Measurements from ENCODE around the gene TMED9. TPM values are rescaled to one million over a fixed set of nuclear protein-coding genes. Genes with fewer than 3 reads are reported as not detected.

TMED9 gene
- total and polyA plus RNA-seq, 2 of the 4 experiments (the other 2 are of a cell fraction) = 123 to 357 TPM

DNA sequence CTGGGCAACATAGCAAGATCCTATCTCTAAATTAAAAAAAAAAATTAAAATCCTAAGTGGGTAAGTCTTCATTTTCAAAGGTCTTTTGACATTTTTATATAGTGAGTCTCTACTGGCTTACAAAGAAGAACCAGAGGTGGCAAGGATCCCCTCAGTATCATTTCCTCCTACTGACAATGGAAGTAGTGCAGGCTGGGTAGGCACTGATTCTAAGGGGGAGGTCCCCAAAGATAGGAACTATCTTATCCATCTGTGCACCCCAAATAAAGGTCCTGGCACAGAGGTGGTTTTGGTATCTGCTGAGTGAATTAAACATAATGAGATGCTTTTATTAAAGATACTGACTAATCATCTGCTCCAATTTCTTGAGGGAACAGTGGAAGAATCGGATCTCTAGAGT is 41.9 kb upstream of the TMED9 start:
- no peak overlapping the region for H2AFZ ChIP-seq (replicated peaks; ENCODE audit: low read length, poor library complexity)
- in situ Hi-C loops (cut with MboI; ENCODE audit: low sequenced_read_pairs) = no loop called here
- H3K9me3 ChIP-seq (ENCODE audit: control insufficient read depth, insufficient read depth, low read length) = no peaks in the 10 kb centered on the region
- intact Hi-C loops (cut with micrococcal nuclease) = no loop called here
- peaks cover 8 to 73% of the 10 kb centered on the region in 2 experiments for H3K79me1 ChIP-seq (ENCODE audit: low read depth in 1 of 2, low read length in 2 of 2)
- no peak for ATAC-seq (ENCODE audit: low read depth)
- H3K14ac ChIP-seq (replicated peaks; ENCODE audit: low read depth, low read length) = no peak overlapping the region
- TF ChIP-seq MAZ (IDR thresholded peaks at IDR 0.05; ENCODE audit: borderline replicate concordance, low read depth, low read length) (no peak), BHLHE40 (IDR thresholded peaks at IDR 0.05; ENCODE audit: low read depth, low read length) (no peak), USF2 (IDR thresholded peaks at IDR 0.05; ENCODE audit: low read depth, low read length) (no peak), FOS (IDR thresholded peaks at IDR 0.05; ENCODE audit: low read depth, low read length) (no peak), MAFK (IDR thresholded peaks at IDR 0.05; ENCODE audit: low read depth, low read length) (no peak), SMC3 (IDR thresholded peaks at IDR 0.05; ENCODE audit: low read depth, low read length) (no peak), MXI1 (IDR thresholded peaks at IDR 0.05; ENCODE audit: borderline replicate concordance, low read depth, low read length) (no peak), ELK1 (IDR thresholded peaks at IDR 0.05; ENCODE audit: borderline replicate concordance, low read depth, low read length) (no peak), CEBPB (IDR thresholded peaks at IDR 0.05; ENCODE audit: low read depth, low read length) (no peak), RAD21 (IDR thresholded peaks at IDR 0.05; ENCODE audit: low read length) (no peak), CHD1 (IDR thresholded peaks at IDR 0.05; ENCODE audit: low read depth, low read length) (no peak), POLR2A (IDR thresholded peaks at IDR 0.05; ENCODE audit: low read depth, low read length) (no peak), RFX5 (IDR thresholded peaks at IDR 0.05; ENCODE audit: low read depth, low read length) (no peak), NFE2L2 (IDR thresholded peaks at IDR 0.05; ENCODE audit: low read depth, low read length) (no peak)
- TF ChIP-seq, protein P1, sequence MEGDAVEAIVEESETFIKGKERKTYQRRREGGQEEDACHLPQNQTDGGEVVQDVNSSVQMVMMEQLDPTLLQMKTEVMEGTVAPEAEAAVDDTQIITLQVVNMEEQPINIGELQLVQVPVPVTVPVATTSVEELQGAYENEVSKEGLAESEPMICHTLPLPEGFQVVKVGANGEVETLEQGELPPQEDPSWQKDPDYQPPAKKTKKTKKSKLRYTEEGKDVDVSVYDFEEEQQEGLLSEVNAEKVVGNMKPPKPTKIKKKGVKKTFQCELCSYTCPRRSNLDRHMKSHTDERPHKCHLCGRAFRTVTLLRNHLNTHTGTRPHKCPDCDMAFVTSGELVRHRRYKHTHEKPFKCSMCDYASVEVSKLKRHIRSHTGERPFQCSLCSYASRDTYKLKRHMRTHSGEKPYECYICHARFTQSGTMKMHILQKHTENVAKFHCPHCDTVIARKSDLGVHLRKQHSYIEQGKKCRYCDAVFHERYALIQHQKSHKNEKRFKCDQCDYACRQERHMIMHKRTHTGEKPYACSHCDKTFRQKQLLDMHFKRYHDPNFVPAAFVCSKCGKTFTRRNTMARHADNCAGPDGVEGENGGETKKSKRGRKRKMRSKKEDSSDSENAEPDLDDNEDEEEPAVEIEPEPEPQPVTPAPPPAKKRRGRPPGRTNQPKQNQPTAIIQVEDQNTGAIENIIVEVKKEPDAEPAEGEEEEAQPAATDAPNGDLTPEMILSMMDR (conservative IDR thresholded peaks at IDR 0.05; ENCODE audit: low read depth, low read length) = no peak
- no peak overlapping the region for H4K5ac ChIP-seq (ENCODE audit: low read depth, low read length)
- no CpG with 5 or more reads among the region's 1 CpG for WGBS, 2 experiments (ENCODE audit: extremely low coverage in 2 of 2, insufficient read length in 1 of 2)
- peaks cover 30% of the 10 kb centered on the region for H3K9me1 ChIP-seq (ENCODE audit: insufficient read depth, low read length)
- no peak overlapping the region for H3K18ac ChIP-seq (ENCODE audit: low read depth, low read length)
- H3K4ac ChIP-seq (ENCODE audit: low read depth, low read length) = no peak overlapping the region
- H3K4me2 ChIP-seq (ENCODE audit: low read depth, low read length) = no peak overlapping the region
- dilution Hi-C loops (cut with HindIII; ENCODE audit: low sequenced_read_pairs, unreplicated experiment) = no loop called here
- H3K27ac ChIP-seq (ENCODE audit: insufficient read depth, low read length) = no peak overlapping the region
- H4K91ac ChIP-seq (ENCODE audit: insufficient read depth, low read depth, low read length) = no peak overlapping the region
- H2BK5ac ChIP-seq (ENCODE audit: low read depth, low read length, poor library complexity, severe bottlenecking) = no peak overlapping the region
- no peak overlapping the region for H3K4me3 ChIP-seq (ENCODE audit: insufficient read depth, low read depth, low read length)
- BruUV-seq (replicated peaks) = no TSS peak
- H3K23ac ChIP-seq (ENCODE audit: low read depth, low read length) = no peak overlapping the region
- no peak overlapping the region for H3K9ac ChIP-seq (ENCODE audit: low read depth, low read length)
- H3K56ac ChIP-seq (ENCODE audit: extremely low read depth, insufficient read depth, low read length) = no peak overlapping the region
- no peak overlapping the region for H2BK20ac ChIP-seq (ENCODE audit: low read depth, low read length)
- POLR2A ChIA-PET (ENCODE audit: unreplicated experiment) = interaction anchor here (0.5 kb wide), 1 partner anchor 44 kb away, joined by 5 read pairs; no protein-coding TSS in a partner anchor
- peaks cover 5% of the 10 kb centered on the region; the same call in 1 of the 2 replicates for H3K36me3 ChIP-seq (ENCODE audit: control insufficient read depth, insufficient read depth, low read length)
- CTCF ChIA-PET = interaction anchor here (0.9 kb wide), 1 partner anchor 11 kb away, joined by 4 read pairs; no protein-coding TSS in a partner anchor
- no peak overlapping the region for H2BK15ac ChIP-seq (ENCODE audit: low read depth, low read length)
- H4K8ac ChIP-seq (ENCODE audit: low read depth in 2 of 2, low read length in 2 of 2) = no peak overlapping the region
- H2BK120ac ChIP-seq (ENCODE audit: low read depth, low read length) = no peak overlapping the region
- H4K20me1 ChIP-seq (ENCODE audit: insufficient read depth, low read length) = peaks cover 63% of the 10 kb centered on the region
- peaks cover 28% of the 10 kb centered on the region for H3K4me1 ChIP-seq (ENCODE audit: control insufficient read depth, insufficient read depth, low read length)
- DNase-seq = no peak
- no peaks in the 10 kb centered on the region for H3K27me3 ChIP-seq (ENCODE audit: control insufficient read depth, insufficient read depth, low read length)
- H2AK5ac ChIP-seq (ENCODE audit: low read depth, low read length) = no peak overlapping the region
- no peak overlapping the region for H2AK9ac ChIP-seq (replicated peaks; ENCODE audit: low read depth, low read length, poor library complexity)
